Right atrium auricular region (tissue), 2 donors: ENCODE measurements around the gene VWA8. TPM values are rescaled to one million over a fixed set of nuclear protein-coding genes. Genes with fewer than 3 reads are reported as not detected.
"Not testable (repeated sequence)": the region's sequence is repeated elsewhere in the genome, so short reads cannot be mapped to it uniquely, and the experiment has no call there.

Experiments
- DNase-seq: peaks from one replicate; pipeline ENCODE4 v3.0.0-alpha.2; 2019; ENCODE audit warnings: low spot score
- H3K27ac ChIP-seq, 2 donors: fragments of 200-600 bp; sonication (generic); 1 replicate in 1 of 2; 2 replicates in 1 of 2; pipeline ENCODE4 v1.5.1; 2016 to 2019
- H3K27me3 ChIP-seq, 2 donors: fragments of 200-600 bp; sonication (generic); one replicate each; pipeline versions ENCODE4 v1.5.1 to v1.6.0; 2017 to 2019
- H3K36me3 ChIP-seq: fragments of 200-600 bp; sonication (generic); one replicate; pipeline ENCODE4 v1.5.1; 2016
- H3K4me1 ChIP-seq, 2 donors: fragments of 200-600 bp; sonication (generic); one replicate each; pipeline versions ENCODE4 v1.5.1 to v1.6.0; 2017 to 2019
- H3K4me3 ChIP-seq, 2 donors: fragments of 200-600 bp; sonication (generic); 1 replicate in 1 of 2; 2 replicates in 1 of 2; pipeline ENCODE4 v1.5.1; 2017 to 2019; ENCODE audit warnings: mild to moderate bottlenecking in 1 of 2, moderate library complexity in 1 of 2
- H3K9me3 ChIP-seq, 2 donors: fragments of 200-600 bp; sonication (generic); one replicate each; pipeline ENCODE4 v1.5.1; 2019
- total RNA-seq, 2 donors: library from RNA; depleted of rRNA; stranded (reverse); fragments of >200 nt; gene quantifications; one replicate each; pipeline ENCODE4 v1.1.0, GENCODE V29; 2016
- TF ChIP-seq, protein P1 (sequence below), 2 donors: fragments of 200-600 bp; sonication (generic); IDR thresholded peaks; one replicate each; pipeline ENCODE4 v1.5.1; 2019; ENCODE audit warnings: antibody characterized with exemption in 2 of 2

Gene VWA8
- total RNA-seq, 2 donors from 2014 or later: 25.9 to 32.8 TPM

DNA sequence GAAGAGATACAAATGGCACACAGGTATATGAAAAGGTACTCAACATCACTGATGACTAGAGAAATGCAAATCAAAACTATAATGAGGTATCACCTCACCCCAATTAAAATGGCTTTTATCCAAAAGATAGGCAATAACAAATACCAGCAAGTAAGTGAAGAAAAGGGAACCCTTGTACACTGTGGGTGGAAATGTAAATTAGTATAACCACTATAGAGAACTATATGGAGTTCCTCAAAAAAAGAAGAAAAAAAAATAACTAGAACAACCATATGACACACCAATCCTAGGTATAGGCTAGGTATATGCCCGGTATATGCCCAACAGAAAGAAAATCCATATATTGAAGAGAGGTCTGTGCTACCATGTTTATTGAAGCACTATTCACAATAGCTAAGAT lies 150.9 kb downstream of the VWA8 start:
- H3K4me3 ChIP-seq: no peak overlapping the region
- no peaks in the 10 kb centered on the region for H3K27me3 ChIP-seq
- peaks cover 0 to 9% of the 10 kb centered on the region in 2 donors for H3K4me1 ChIP-seq
- H3K9me3 ChIP-seq: no peaks in the 10 kb centered on the region
- TF ChIP-seq, protein P1, sequence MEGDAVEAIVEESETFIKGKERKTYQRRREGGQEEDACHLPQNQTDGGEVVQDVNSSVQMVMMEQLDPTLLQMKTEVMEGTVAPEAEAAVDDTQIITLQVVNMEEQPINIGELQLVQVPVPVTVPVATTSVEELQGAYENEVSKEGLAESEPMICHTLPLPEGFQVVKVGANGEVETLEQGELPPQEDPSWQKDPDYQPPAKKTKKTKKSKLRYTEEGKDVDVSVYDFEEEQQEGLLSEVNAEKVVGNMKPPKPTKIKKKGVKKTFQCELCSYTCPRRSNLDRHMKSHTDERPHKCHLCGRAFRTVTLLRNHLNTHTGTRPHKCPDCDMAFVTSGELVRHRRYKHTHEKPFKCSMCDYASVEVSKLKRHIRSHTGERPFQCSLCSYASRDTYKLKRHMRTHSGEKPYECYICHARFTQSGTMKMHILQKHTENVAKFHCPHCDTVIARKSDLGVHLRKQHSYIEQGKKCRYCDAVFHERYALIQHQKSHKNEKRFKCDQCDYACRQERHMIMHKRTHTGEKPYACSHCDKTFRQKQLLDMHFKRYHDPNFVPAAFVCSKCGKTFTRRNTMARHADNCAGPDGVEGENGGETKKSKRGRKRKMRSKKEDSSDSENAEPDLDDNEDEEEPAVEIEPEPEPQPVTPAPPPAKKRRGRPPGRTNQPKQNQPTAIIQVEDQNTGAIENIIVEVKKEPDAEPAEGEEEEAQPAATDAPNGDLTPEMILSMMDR (IDR thresholded peaks at IDR 0.05): no peak
- no peak for DNase-seq
- peaks cover 10% of the 10 kb centered on the region for H3K36me3 ChIP-seq
- no peak overlapping the region for H3K27ac ChIP-seq

DNA sequence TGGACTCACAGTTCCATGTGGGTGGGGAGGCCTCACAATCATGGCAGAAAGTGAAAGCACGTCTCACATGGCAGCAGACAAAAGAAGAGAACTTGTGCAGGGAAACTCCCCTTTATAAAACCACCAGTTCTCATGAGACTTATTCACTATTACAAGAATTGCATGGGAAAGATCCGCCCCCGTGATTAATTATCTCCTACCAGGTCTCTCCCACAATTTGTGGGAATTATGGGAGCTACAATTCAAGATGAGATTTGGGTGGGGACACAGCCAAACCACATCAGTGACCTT lies 157.5 kb downstream of the VWA8 start:
- H3K27me3 ChIP-seq, H3K36me3 ChIP-seq, H3K4me1 ChIP-seq, H3K27ac ChIP-seq, DNase-seq, H3K4me3 ChIP-seq, H3K9me3 ChIP-seq: not testable (repeated sequence)

DNA sequence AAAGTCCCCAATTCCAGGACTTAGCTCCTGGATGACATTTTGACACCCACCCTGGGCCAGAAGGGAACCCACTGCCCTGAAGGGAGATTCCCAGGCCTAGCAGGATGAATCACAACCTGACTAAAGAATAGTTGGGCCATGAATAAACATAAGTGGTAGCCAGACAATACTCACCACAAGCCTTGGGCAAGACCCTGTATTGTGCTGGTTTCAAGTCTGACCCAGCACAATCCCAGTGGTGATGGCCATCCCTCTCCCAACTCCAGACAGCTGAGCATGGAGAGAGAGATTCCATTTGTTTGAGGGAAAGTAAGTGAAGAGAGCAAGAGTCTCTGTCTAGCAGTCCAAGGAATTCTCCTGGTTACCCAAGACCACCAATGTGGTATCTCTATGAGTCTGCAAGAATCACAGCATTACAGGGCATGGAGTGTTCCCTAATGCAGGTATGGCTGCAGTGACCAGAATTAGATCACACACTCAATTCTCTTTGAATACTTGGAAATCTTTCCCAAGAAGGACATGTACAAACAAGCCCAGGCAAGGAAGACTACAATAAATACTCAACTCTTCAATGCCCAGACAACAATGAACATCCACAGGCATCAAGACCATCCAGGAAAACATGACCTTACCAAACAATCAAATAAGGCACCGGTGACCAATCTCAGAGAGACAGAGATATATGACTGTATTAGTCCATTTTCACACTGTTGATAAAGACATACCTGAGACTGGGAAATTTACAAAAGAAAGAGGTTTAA lies 158.0 kb downstream of the VWA8 start:
- H3K4me3 ChIP-seq: no peak overlapping the region
- TF ChIP-seq, protein P1 (IDR thresholded peaks at IDR 0.05): no peak
- no peak overlapping the region for H3K27ac ChIP-seq
- no peaks in the 10 kb centered on the region for H3K4me1 ChIP-seq
- peaks cover 4% of the 10 kb centered on the region for H3K36me3 ChIP-seq
- no peak for DNase-seq
- H3K9me3 ChIP-seq: no peaks in the 10 kb centered on the region
- no peaks in the 10 kb centered on the region for H3K27me3 ChIP-seq

DNA sequence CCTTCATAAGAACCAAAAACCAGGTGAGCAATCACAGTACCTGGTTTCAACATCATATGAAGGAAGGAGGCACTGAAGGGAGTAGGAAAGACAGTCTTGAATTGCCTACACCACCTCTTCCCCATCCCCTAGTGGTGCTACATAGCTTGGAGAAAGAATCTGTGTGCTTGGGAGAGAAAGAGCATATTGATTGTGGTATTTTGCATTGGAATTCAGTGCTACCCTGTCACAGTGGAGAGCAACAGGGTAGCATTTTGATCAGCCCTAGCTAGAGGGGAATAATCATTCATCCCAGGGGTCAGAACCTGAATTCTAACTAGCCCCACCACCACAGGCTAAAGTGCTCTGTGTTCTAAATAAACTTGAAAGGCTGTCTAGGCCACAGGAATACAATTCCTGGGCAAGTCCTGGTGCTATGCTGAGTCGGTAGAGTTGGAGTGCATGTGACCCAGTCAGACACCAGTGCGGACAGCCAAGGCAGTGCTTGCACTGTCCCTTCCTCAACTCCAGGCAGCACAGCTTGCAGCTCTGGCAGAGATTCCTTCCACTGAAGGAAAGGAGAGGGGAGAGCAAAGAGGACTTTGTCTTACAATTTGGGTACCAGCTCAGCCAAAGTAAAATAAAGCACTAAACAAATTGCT lies 158.7 kb downstream of the VWA8 start:
- H3K9me3 ChIP-seq: no peaks in the 10 kb centered on the region
- TF ChIP-seq, protein P1 (IDR thresholded peaks at IDR 0.05): no peak
- no peak overlapping the region for H3K4me3 ChIP-seq
- DNase-seq: no peak
- no peaks in the 10 kb centered on the region for H3K27me3 ChIP-seq
- peaks cover 4% of the 10 kb centered on the region for H3K36me3 ChIP-seq
- H3K27ac ChIP-seq: no peak overlapping the region
- H3K4me1 ChIP-seq: no peaks in the 10 kb centered on the region

DNA sequence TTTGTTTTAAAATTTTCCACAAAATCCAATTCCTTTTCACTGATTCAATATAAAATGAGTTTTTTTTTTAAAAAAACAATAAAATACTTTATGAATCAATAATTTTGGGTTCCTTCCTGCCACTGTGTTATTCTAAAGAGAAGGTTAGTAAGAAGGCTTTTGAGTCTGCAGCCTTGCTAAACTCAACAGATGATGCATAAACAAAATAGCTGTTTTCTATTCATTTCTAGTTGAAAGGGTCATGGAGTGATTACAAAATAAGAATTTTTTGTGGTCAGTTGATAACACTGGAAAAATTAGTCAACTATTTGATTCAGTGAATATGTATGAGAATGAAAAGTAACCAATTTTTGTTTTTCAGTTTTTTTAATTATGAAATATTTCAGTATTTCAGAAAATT lies 169.9 kb downstream of the VWA8 start:
- peaks cover 0 to 12% of the 10 kb centered on the region in 2 donors for H3K4me1 ChIP-seq
- H3K36me3 ChIP-seq: no peaks in the 10 kb centered on the region
- DNase-seq: no peak
- no peak overlapping the region for H3K4me3 ChIP-seq
- TF ChIP-seq, protein P1 (IDR thresholded peaks at IDR 0.05): no peak
- no peaks in the 10 kb centered on the region for H3K9me3 ChIP-seq
- H3K27me3 ChIP-seq: no peaks in the 10 kb centered on the region
- no peak overlapping the region for H3K27ac ChIP-seq

DNA sequence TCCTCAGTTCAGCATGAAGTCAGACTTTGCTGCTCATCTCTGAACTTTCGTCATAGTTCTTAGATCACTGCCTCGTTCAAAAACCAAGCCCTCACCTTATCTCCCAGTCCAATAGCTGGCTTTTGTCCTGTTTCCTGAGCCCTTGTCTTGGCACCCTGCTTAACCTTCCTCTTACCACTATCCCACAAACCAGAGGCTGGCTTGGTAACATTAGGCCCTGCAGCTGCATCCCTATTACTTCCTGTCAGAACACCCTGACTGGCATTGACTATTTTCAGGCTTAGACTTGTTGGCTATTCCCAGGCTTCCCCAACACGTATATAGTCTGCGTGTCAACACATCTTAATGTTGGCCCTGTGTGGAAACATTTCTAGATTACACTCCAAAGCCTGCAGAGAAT lies 172.4 kb downstream of the VWA8 start:
- TF ChIP-seq, protein P1 (IDR thresholded peaks at IDR 0.05): no peak
- H3K4me1 ChIP-seq: peaks cover 0 to 23% of the 10 kb centered on the region in 2 donors
- H3K4me3 ChIP-seq: no peak overlapping the region
- no peaks in the 10 kb centered on the region for H3K9me3 ChIP-seq
- no peak for DNase-seq
- no peak overlapping the region for H3K27ac ChIP-seq
- no peaks in the 10 kb centered on the region for H3K36me3 ChIP-seq
- H3K27me3 ChIP-seq: no peaks in the 10 kb centered on the region
